ENCODE measurements around the gene CTIF. TPM values are rescaled to one million over a fixed set of nuclear protein-coding genes. Genes with fewer than 3 reads are reported as not detected.

Gene CTIF
- 14.6 and 35.5 TPM in 2 replicates for total RNA-seq

DNA sequence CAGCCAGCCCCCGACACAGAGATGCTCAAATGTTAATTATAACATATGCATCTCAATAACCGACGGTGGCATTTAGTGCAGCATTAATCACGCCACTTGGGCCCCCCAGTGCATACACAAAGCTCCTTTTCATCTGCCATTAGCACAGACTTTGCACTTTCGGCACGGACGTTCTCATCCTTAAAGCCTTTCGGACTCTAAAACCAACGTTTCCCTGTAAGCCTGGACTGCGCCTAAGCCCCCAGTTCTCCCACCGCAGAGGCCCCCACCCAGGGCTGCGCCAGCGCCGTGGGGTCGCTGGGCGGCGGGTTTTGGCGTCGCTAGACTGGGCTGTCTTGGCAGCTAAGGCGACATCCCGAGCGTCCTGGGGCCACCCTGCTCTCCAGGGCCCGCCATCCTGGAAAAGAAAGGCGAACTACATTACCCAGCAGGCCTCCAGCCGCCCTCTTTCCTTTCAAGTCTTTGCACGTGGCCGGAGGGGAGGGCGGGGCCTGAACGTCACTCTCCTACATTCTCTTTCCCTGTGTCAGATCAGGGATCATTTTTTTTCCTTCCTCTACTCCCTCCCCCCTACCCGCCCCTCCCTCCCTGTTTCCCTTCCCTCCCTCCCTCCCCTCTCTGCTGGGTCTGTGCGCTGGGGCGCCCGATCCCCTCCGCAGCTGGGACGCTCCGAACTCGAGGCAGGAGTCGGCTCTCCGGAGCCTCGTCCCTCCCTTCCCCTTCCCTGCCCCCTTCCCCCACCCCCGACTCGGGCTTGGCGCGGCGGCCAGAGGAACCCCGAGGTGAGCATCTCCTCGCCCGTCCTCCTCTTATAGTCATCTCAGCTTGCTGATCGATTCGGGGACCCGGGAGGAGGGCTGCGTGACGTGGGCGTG lies at the start of gene CTIF:
TSS of gene CTIF (plus strand) at position 501 of the 875 bp plus-strand sequence. CDS start 80,535 bp downstream, outside the sequence.

Other genes starting within 250 kb of the CTIF start
- gene ZBTB7C, start 129.6 kb upstream of the CTIF start, total RNA-seq: not detected in 2 replicates